ENCODE results near the gene MYH10.
A peak's percentile ranks its signal among the peaks of the same experiment; 100 is the strongest.

Gene MYH10

DNA sequence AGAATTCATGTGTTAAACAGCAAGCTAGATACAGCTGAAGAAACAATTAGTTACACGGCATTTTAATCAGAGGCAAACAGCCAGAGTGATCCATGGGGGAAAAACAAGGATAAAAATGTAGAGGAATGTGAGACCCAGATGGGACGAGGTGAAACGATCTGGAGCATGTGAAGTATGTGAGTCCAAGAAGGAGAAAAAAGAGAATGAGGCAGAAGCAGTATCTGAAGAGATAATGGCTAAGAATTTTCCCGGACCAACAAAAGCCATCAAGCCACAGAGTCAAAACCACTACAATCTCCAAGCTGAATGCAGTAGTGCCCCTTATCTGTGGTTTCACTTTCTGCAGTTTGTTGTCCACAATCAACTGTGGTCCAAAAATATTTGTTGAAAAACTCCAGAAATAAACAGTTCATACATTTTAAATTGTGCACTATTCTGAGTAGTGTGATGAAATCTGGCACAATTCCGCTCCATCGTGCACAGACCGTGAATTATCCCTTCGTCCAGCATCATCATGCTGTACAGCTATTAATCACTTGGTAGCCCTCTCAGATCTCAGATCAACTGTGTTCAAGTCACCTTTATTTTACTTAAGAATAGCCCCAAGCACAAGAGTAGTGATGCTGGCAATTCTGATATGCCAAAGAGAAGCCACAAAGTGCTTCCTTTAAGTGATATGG is 18.8 kb downstream of the MYH10 start:
- TF ChIP-seq, protein P1, sequence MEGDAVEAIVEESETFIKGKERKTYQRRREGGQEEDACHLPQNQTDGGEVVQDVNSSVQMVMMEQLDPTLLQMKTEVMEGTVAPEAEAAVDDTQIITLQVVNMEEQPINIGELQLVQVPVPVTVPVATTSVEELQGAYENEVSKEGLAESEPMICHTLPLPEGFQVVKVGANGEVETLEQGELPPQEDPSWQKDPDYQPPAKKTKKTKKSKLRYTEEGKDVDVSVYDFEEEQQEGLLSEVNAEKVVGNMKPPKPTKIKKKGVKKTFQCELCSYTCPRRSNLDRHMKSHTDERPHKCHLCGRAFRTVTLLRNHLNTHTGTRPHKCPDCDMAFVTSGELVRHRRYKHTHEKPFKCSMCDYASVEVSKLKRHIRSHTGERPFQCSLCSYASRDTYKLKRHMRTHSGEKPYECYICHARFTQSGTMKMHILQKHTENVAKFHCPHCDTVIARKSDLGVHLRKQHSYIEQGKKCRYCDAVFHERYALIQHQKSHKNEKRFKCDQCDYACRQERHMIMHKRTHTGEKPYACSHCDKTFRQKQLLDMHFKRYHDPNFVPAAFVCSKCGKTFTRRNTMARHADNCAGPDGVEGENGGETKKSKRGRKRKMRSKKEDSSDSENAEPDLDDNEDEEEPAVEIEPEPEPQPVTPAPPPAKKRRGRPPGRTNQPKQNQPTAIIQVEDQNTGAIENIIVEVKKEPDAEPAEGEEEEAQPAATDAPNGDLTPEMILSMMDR (IDR thresholded peaks at IDR 0.05; ENCODE audit: low read depth, low read length), result no peak

DNA sequence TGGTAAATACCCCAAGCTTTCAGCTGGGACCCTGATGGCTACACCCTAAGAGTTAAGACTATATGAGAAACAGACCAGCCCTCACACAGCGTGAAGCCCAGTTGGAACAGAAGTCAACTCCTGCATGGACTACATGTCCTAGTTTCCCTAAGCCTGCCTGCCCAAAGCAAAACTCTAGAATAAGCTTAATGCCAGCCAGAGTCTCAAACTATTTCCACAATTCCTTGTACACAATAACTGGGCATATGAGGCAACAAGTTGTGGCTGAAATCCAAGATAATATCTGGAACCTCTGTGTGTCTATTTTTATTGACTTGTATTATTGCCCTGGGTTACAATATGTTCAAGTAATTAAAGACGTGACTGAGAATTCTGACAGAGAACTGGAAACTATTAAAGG is 19.4 kb downstream of the MYH10 start:
- TF ChIP-seq, protein P1 (IDR thresholded peaks at IDR 0.05; ENCODE audit: low read depth, low read length), result no peak
- no peak for DNase-seq (ENCODE audit: low read depth, low spot score)
- in situ Hi-C loops (cut with HindIII; ENCODE audit: low sequenced_read_pairs), result no loop called here
- H3K4me3 ChIP-seq (ENCODE audit: low read depth, low read length), result no peak overlapping the region

More for the DNA sequence above, 18.8 kb downstream of the MYH10 start:
- in situ Hi-C loops (cut with HindIII; ENCODE audit: low sequenced_read_pairs), result no loop called here
- no peak overlapping the region for H3K4me3 ChIP-seq (ENCODE audit: low read depth, low read length)
- peak; percentile 15 for DNase-seq (ENCODE audit: low read depth, low spot score)

GRCh38 chr17:8610558-8610957 is 20.0 kb downstream of the MYH10 start:
- DNase-seq (ENCODE audit: low read depth, low spot score), result no peak
- TF ChIP-seq, protein P1 (IDR thresholded peaks at IDR 0.05; ENCODE audit: low read depth, low read length), result no peak
- in situ Hi-C loops (cut with HindIII; ENCODE audit: low sequenced_read_pairs), result no loop called here
- no peak overlapping the region for H3K4me3 ChIP-seq (ENCODE audit: low read depth, low read length)

GRCh38 chr17:8609910-8610309 is 20.6 kb downstream of the MYH10 start:
- no peak overlapping the region for H3K4me3 ChIP-seq (ENCODE audit: low read depth, low read length)
- in situ Hi-C loops (cut with HindIII; ENCODE audit: low sequenced_read_pairs), result no loop called here
- TF ChIP-seq, protein P1 (IDR thresholded peaks at IDR 0.05; ENCODE audit: low read depth, low read length), result no peak
- no peak for DNase-seq (ENCODE audit: low read depth, low spot score)

DNA sequence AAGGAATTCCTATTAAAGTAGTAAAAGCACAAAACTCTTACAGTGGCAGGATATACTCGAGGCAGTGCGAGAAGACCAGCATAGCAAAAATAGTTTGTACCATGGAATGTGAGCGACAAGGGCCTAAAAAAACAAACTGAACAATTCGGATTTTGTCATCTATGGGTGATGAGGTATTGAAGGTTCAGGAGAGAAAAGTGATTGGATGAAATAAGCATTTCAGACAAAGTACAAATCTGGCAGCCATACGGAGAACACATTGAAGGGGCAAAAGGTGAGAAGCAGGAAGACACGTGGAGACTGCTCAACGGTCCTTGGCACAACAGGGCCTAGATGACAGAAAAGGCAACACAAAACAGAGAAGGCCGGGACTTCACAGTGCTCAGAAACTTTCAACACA is 22.5 kb downstream of the MYH10 start:
- in situ Hi-C loops (cut with HindIII; ENCODE audit: low sequenced_read_pairs), result no loop called here
- no peak overlapping the region for H3K4me3 ChIP-seq (ENCODE audit: low read depth, low read length)
- peak; percentile 39 for DNase-seq (ENCODE audit: low read depth, low spot score)
- TF ChIP-seq, protein P1 (IDR thresholded peaks at IDR 0.05; ENCODE audit: low read depth, low read length), result no peak

- in situ Hi-C loops (cut with HindIII; ENCODE audit: low sequenced_read_pairs), result no loop called here
- DNase-seq (ENCODE audit: low read depth, low spot score), result peak; percentile 20
- TF ChIP-seq, protein P1 (IDR thresholded peaks at IDR 0.05; ENCODE audit: low read depth, low read length), result no peak
- no peak overlapping the region for H3K4me3 ChIP-seq (ENCODE audit: low read depth, low read length)
Measured at GRCh38 chr17:8606401-8606800, 24.1 kb downstream of the MYH10 start.

Measured in astrocyte of the spinal cord (primary cell).